ENCODE results near the gene GLB1L2.

GLB1L2 gene

DNA sequence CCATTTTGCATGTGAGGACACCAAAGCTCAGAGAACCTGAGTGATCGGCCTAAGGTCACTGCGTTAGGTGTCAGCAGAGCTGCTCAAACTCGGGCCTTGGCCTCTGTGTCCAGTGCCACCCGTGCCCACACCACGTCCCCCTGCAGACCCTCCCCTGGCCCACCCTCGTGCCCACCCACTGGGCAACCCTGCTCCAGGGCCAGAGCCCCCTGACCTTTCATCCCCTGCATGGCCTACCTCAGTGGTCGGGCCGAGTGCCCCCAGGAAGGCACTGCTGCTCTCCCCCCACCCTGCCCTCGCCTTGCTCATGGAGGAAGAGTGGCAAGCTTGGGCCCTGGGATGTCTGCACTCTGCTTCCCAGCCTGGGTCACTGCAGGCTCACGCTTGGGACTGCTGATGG is 62.5 kb downstream of the GLB1L2 start:
- TF ChIP-seq, protein P1, sequence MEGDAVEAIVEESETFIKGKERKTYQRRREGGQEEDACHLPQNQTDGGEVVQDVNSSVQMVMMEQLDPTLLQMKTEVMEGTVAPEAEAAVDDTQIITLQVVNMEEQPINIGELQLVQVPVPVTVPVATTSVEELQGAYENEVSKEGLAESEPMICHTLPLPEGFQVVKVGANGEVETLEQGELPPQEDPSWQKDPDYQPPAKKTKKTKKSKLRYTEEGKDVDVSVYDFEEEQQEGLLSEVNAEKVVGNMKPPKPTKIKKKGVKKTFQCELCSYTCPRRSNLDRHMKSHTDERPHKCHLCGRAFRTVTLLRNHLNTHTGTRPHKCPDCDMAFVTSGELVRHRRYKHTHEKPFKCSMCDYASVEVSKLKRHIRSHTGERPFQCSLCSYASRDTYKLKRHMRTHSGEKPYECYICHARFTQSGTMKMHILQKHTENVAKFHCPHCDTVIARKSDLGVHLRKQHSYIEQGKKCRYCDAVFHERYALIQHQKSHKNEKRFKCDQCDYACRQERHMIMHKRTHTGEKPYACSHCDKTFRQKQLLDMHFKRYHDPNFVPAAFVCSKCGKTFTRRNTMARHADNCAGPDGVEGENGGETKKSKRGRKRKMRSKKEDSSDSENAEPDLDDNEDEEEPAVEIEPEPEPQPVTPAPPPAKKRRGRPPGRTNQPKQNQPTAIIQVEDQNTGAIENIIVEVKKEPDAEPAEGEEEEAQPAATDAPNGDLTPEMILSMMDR (IDR thresholded peaks at IDR 0.05; ENCODE audit: control insufficient read depth, extremely low read depth, insufficient read depth), result no peak
- no peak overlapping the region for H3K4me3 ChIP-seq (ENCODE audit: low read depth, low read length)
- no peak for DNase-seq (ENCODE audit: low read depth)

DNA sequence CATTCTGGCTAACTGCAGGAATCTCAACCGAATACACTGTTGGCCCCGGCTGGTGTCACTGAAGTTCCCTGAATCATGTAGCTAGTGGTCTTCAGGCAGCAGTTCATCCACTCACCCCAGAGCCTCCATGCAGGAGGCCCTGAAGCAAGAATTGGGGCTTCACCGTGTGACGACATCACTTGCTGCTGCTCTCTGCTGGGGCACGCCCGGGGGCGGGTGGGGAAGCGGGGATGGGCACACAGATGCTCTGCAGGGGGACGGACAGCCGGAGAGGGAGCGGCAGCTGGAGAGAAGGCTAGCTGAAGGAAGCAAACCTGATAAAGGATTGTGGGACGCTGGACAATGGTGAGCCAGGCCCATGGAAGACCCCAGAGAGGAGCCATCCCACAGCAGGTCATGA is 63.2 kb downstream of the GLB1L2 start:
- no peak for DNase-seq (ENCODE audit: low read depth)
- H3K4me3 ChIP-seq (ENCODE audit: low read depth, low read length), result no peak overlapping the region
- TF ChIP-seq, protein P1 (IDR thresholded peaks at IDR 0.05; ENCODE audit: control insufficient read depth, extremely low read depth, insufficient read depth), result no peak

DNA sequence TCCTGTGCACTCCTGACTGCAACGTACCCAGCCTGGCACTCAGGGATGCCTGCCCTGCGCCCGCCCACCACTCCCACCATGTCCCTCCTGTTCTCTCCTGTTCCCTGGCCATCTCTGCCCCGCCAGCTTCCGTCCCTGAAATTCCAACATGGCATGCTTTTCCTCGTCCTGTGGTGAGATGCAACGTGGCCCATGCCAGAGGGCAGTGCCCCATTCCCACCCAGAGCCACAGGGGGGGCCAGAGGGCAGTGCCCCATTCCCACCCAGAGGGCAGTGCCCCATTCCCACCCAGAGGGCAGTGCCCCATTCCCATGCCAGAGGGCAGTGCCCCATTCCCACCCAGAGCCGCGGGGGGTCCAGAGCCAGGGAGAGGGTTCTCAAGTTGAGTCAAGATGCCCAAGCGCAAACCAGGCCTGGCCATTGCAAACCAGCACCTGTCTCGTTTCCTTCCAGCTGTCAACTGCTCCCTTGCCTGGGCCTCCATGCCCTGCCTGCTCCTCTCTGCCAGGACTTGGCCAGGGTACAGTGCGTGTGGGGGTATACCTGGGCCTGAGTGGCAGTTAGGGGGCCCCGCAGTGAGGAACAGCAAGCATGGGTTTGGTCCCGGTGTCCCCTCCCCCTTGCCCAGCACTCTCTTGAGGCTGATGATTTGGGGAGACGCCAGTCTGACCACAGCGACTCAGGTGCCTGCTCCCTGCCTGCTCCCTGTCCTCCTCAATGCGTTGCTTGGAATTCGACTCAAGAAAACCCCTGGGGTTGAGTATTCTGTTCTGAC is 65.7 kb downstream of the GLB1L2 start:
- no peak overlapping the region for H3K4me3 ChIP-seq (ENCODE audit: low read depth, low read length)
- no peak for DNase-seq (ENCODE audit: low read depth)
- TF ChIP-seq, protein P1 (IDR thresholded peaks at IDR 0.05; ENCODE audit: control insufficient read depth, extremely low read depth, insufficient read depth), result no peak

DNA sequence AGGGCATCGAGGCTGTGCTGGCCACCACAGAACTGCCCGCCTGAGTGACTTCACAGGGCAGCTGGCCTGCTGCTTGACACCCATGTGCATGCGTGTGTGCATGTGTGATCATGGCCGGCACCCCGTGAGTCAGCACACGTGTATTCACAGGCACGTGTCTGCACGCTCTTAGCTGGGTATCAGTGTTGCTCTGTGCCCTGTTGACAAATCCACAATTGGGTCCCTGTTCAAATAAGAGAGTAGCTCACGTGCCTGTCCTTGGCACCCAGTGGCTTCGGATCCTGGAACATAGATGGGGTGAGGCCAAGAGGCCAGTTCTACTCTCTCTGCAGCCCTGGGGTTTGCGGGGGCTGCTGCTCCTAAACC is 66.3 kb downstream of the GLB1L2 start:
- H3K4me3 ChIP-seq (ENCODE audit: low read depth, low read length), result no peak overlapping the region
- peak; percentile 26 for DNase-seq (ENCODE audit: low read depth)
- TF ChIP-seq, protein P1 (IDR thresholded peaks at IDR 0.05; ENCODE audit: control insufficient read depth, extremely low read depth, insufficient read depth), result no peak

DNA sequence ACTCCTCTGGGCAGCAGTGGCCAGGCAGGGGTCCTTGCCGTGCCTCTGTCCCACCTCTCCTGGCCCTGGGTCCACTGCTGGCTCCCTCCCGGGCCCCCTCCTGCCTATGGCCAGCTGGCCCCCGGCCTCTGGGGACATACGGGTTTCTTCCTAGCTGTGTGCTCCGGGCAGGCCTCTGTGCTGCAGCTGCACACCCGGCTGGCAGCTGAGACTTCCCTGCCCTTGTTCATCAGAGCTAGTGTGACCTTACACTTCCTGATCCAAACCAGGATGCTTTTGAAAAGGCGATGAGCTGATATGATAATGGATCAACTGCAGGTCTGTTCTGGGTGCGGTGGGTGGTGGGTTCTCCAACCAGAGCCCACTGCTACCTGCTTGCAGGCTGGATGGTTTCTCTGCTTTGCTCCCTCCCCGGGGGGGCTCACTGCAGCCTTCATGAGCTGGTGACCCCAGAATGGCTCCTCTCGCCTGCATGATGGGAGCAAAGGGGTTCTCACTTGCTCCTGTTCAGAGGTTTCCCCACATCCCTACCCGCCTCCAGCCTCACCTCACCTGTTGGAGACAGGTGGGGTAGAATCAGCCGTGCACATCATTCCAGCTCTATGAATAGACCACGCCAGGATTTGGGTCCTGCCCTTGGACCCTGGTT is 67.0 kb downstream of the GLB1L2 start:
- TF ChIP-seq, protein P1 (IDR thresholded peaks at IDR 0.05; ENCODE audit: control insufficient read depth, extremely low read depth, insufficient read depth), result no peak
- no peak overlapping the region for H3K4me3 ChIP-seq (ENCODE audit: low read depth, low read length)
- DNase-seq (ENCODE audit: low read depth), result no peak

DNA sequence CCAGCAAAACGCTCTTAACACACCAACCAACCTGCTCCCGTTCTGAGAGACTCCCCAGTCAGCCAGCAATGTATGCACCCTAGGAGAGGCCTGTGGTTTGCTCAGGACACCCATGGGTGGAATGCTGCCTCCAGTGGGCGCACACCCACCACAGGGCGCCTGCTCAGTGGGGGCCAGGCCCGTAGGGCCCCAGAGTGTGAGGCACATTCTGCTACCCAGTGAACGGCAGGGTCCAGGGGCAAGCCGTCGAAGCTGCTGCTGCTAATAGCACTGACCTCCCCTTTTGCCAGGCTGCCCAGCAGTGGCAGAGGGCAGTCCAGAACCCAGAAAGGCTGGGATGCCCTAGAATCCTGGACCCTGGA is 67.5 kb downstream of the GLB1L2 start:
- TF ChIP-seq, protein P1 (IDR thresholded peaks at IDR 0.05; ENCODE audit: control insufficient read depth, extremely low read depth, insufficient read depth), result no peak
- no peak for DNase-seq (ENCODE audit: low read depth)
- no peak overlapping the region for H3K4me3 ChIP-seq (ENCODE audit: low read depth, low read length)
